ENCODE measurements around the gene CEP135. TPM values are rescaled to one million over a fixed set of nuclear protein-coding genes. Genes with fewer than 3 reads are reported as not detected.

CEP135 gene
- total and polyA plus RNA-seq, 8 donors: 1.3 to 4.3 (median 1.9) TPM

GRCh38 chr4:56007154-56007553 is 58.4 kb downstream of the CEP135 start:
- Histone ChIP-seq H3K27me3 (no peaks in the 10 kb centered on the region), H3K27ac (no peak overlapping the region), H3K4me3 (no peak overlapping the region), H3K9me3 (no peaks in the 10 kb centered on the region), H3K4me1 (no peaks in the 10 kb centered on the region), H3K36me3 (peaks cover 0 to 7% (median 0%) of the 10 kb centered on the region in 3 donors)
- DNase-seq: no peak
- intact Hi-C loops (cut with DNase I): no loop called here
- TF ChIP-seq CTCF (IDR thresholded peaks at IDR 0.05): no peak
- no peak for FAIRE-seq
- ATAC-seq: no peak

- intact Hi-C loops (cut with DNase I): no loop called here
- TF ChIP-seq CTCF (IDR thresholded peaks at IDR 0.05): no peak
- Histone ChIP-seq H3K36me3 (peaks cover 0 to 7% (median 2%) of the 10 kb centered on the region in 3 donors), H3K9me3 (no peaks in the 10 kb centered on the region), H3K4me1 (no peaks in the 10 kb centered on the region), H3K27me3 (no peaks in the 10 kb centered on the region), H3K27ac (no peak overlapping the region), H3K4me3 (no peak overlapping the region)
- ATAC-seq (no peak), DNase-seq (no peak), FAIRE-seq (no peak)
These were observed 59.5 kb downstream of the CEP135 start for GRCh38 chr4:56008206-56008605.

- Histone ChIP-seq H3K4me3 (no peak overlapping the region), H3K9me3 (no peaks in the 10 kb centered on the region)
- intact Hi-C loops (cut with DNase I): no loop called here
These were observed 77.9 kb downstream of the CEP135 start for GRCh38 chr4:56026596-56026995.

GRCh38 chr4:56028165-56028564 is 79.4 kb downstream of the CEP135 start:
- TF ChIP-seq CTCF (IDR thresholded peaks at IDR 0.05): no peak
- DNase-seq: no peak
- ATAC-seq: no peak
- intact Hi-C loops (cut with DNase I): no loop called here
- 95 to 97% methylated on average over 3 of the region's 3 CpGs for WGBS, 2 donors
- Histone ChIP-seq H3K27me3 (no peaks in the 10 kb centered on the region), H3K9me3 (no peaks in the 10 kb centered on the region), H3K36me3 (no peaks in the 10 kb centered on the region), H3K4me3 (no peak overlapping the region), H3K27ac (no peak overlapping the region), H3K4me1 (no peaks in the 10 kb centered on the region)
- FAIRE-seq: no peak

More at GRCh38 chr4:56026596-56026995, 77.9 kb downstream of the CEP135 start:
- no peaks in the 10 kb centered on the region for H3K27me3 ChIP-seq
- no peaks in the 10 kb centered on the region for H3K4me1 ChIP-seq
- no peaks in the 10 kb centered on the region for H3K36me3 ChIP-seq
- H3K27ac ChIP-seq: no peak overlapping the region
- no peak for TF ChIP-seq CTCF (IDR thresholded peaks at IDR 0.05)
- ATAC-seq (no peak), FAIRE-seq (no peak), DNase-seq (no peak)

GRCh38 chr4:56038487-56039162 is 89.9 kb downstream of the CEP135 start:
- Histone ChIP-seq H3K4me3 (no peak overlapping the region), H3K9me3 (no peaks in the 10 kb centered on the region), H3K27me3 (no peaks in the 10 kb centered on the region), H3K36me3 (no peaks in the 10 kb centered on the region), H3K4me1 (no peaks in the 10 kb centered on the region), H3K27ac (no peak overlapping the region)
- WGBS, 2 donors: 54 to 62% methylated on average over 8 of the region's 8 CpGs
- DNase-seq (no peak), FAIRE-seq (no peak), ATAC-seq (no peak)
- no peak for TF ChIP-seq CTCF (IDR thresholded peaks at IDR 0.05)
- intact Hi-C loops (cut with DNase I): no loop called here
